Measurements from ENCODE around the gene DIAPH2.

DIAPH2 gene

GRCh38 chrX:97210501-97210900 lies 525.9 kb downstream of the DIAPH2 start:
- DNase-seq = no peak

- DNase-seq = no peak
Observed at GRCh38 chrX:97211070-97211469, 526.4 kb downstream of the DIAPH2 start.

GRCh38 chrX:97215186-97215585 lies 530.5 kb downstream of the DIAPH2 start:
- no peak for DNase-seq

GRCh38 chrX:97224148-97224547 lies 539.5 kb downstream of the DIAPH2 start:
- no peak for DNase-seq

GRCh38 chrX:97229318-97229717 lies 544.7 kb downstream of the DIAPH2 start:
- no peak for DNase-seq

- no peak for DNase-seq
Observed at GRCh38 chrX:97230948-97231347, 546.3 kb downstream of the DIAPH2 start.

- DNase-seq = no peak
Observed at GRCh38 chrX:97234471-97235081, 549.9 kb downstream of the DIAPH2 start.

GRCh38 chrX:97238632-97239031 lies 554.0 kb downstream of the DIAPH2 start:
- DNase-seq = no peak

- no peak for DNase-seq
Observed at GRCh38 chrX:97252111-97252510, 567.5 kb downstream of the DIAPH2 start.

- no peak for DNase-seq
Observed at GRCh38 chrX:97260679-97261078, 576.0 kb downstream of the DIAPH2 start.

GRCh38 chrX:97266406-97267121 lies 581.9 kb downstream of the DIAPH2 start:
- DNase-seq = no peak

GRCh38 chrX:97267396-97268181 lies 582.9 kb downstream of the DIAPH2 start:
- no peak for DNase-seq

- DNase-seq = no peak
Observed at GRCh38 chrX:97268182-97268680, 583.6 kb downstream of the DIAPH2 start.

GRCh38 chrX:97284531-97284930 lies 599.9 kb downstream of the DIAPH2 start:
- no peak for DNase-seq

- no peak for DNase-seq
Observed at GRCh38 chrX:97290199-97290598, 605.6 kb downstream of the DIAPH2 start.

- DNase-seq = no peak
Observed at GRCh38 chrX:97294041-97294440, 609.4 kb downstream of the DIAPH2 start.

- DNase-seq = no peak
Observed at GRCh38 chrX:97295954-97296353, 611.3 kb downstream of the DIAPH2 start.

GRCh38 chrX:97306771-97307470 lies 622.3 kb downstream of the DIAPH2 start:
- DNase-seq = no peak

- no peak for DNase-seq
Observed at GRCh38 chrX:97308171-97308570, 623.5 kb downstream of the DIAPH2 start.

- DNase-seq = no peak
Observed at GRCh38 chrX:97309487-97310116, 625.0 kb downstream of the DIAPH2 start.

- no peak for DNase-seq
Observed at GRCh38 chrX:97310373-97310772, 625.7 kb downstream of the DIAPH2 start.

- no peak for DNase-seq
Observed at GRCh38 chrX:97311066-97311778, 626.6 kb downstream of the DIAPH2 start.
